NCI-H1436 treated with DMSO at 0.1 percent for 48 hours (cell line): ENCODE data around the gene RPL28.

Source experiments
- DNase-seq: peaks from one replicate; lab custom pipeline; 2025; lab: John Stamatoyannopoulos, UW

The RPL28 gene

DNA sequence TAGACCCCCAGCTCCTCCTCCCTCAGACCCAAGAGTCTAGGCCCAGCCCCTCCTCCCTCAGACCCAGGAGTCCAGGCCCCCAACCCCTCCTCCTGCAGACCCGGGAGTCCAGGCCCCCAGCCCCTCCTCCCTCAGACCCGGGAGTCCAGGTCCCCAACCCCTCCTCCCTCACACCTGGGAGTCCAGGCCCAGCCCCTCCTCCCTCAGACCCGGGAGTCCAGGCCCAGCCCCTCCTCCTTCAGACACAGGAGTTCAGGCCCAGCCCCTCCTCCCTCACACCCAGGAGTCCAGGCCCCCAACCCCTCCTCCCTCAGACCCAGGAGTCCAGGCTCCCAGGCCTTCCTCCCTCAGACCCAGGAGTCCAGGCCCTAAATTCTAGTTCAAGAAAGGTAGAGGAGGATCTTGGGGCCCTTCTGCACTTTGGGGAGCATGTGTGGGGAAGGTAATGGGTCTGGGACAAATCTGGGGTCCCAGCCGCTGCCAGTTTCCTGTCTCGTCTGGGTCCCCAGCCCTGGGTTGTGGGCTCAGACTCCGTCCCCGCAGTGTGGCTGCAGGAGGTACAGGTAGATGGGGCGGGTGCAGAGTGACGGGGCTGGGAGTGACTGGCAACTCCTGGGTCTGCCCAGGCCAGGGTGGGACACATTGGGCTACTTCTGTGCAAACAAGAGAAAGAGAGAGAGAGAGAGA is 12.3 kb upstream of the RPL28 start:
- DNase-seq, result no peak

DNA sequence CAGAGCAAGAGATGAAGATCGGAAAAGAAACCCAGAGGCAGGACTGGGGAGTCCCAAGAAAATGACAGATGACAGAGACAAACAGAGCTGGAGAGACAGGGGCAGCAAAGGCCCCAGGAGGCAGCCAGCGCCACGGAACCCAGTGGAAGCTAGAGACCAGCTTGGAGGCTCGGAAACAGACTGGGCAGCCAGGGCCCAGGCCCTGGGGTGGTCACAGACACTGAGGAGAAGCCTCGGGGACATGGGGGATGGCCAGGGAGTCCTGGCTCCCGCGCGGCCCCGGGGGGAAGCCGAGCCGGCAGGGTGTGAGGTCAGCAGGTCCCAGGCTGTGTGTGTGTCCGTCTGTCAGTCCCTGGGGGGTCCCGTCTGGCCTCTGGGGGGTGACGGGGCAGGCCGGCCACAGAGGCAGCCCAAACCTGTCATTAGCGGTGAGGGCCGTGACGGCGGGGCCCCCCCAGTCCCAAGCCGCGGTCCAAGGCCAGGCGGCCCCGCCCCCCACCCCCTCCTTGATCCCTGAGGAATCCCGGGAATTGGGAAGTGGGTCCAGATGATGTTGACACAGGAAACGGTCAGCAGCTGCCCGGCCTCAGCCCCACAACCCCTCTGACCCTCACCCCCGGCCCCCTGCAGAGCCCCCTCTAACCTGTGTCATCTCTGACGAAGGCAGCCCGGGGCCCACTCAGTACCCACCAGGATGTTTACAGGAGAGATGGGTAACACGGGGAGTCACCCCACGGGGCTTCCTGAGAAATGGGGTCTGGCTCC is 11.6 kb upstream of the RPL28 start:
- DNase-seq, result no peak

DNA sequence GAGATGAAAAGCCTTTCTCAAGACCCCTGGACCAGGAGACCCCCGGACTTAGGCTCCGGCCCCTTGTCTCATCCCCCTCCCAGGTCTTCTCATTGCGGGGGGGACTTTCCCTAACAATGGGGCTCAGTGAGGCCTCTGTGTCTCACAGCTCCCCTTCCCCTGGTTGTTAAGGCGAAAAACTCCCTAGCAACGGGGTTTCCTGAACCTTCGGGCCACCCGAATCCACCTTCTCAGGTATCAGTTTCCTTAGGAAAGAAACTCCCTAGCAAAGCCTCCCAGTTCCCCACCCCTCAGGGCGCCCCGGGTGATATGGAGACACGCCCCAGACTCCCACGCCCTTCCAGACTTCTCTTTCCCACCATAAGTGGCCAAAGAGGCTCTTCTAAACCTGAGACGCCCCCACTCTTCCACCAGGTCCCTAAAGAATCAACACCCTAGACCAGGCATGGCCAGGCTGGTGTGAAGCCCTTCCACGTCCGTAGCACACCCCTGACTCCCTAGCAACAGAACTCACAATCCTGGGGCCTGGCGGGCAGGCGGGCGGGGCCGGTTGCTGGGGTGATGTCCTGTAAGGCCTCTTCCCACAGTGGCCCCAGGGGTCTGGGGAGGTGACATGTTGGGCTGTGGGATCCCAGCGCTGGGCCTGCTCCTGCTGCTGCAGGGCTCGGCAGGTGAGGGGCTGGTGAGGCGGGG is 9.3 kb upstream of the RPL28 start, which contains the start of gene TMEM190:
Gene TMEM190, plus strand, starts transcription at position 586 of the 693 bp plus-strand sequence. Its CDS starts 28 bp downstream, at position 614.
- no peak for DNase-seq

DNA sequence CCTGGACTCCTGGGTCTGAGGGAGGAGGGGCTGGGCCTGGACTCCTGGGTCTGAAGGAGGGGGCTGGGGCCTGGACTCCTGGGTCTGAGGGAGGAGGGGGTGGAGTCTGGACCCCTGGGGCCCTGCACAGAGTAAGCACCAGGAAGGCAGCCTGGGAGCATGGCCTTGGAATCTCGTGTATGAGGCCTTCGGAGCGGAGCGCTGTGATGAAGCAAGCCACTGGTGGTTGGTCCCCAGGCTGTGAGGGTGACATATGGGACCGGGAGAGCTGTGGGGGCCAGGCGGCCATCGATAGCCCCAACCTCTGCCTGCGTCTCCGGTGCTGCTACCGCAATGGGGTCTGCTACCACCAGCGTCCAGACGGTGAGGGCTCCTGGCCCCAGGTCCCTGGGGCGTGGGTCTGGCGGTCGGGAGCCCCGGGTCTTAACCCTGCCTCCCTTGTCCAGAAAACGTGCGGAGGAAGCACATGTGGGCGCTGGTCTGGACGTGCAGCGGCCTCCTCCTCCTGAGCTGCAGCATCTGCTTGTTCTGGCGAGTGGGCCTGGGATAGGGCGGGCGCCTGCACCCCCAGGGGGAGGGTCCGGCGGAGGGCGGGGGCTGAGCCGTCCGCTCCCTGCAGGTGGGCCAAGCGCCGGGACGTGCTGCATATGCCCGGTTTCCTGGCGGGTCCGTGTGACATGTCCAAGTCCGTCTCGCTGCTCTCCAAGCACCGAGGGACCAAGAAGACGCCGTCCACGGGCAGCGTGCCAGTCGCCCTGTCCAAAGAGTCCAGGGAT is 8.2 kb upstream of the RPL28 start:
- DNase-seq, result no peak

DNA sequence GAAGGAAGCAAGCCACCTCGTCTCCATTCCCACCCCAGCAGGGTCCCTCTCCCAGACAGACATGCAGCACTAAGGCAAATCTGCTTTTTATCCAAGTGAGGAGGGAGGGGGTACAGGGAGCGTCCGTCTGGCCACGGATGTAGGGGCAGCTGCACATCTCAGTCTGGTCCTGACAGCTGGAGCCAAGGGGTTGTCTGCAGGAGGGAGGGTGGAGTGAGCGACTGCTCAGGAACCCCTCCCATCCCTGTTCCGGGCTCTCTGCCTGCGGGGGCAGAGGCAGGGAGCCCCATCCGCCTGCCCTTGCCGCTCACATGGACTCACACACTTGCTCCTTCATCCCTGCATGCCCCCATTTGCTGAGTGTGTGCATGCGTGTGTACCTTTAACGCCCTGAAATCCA is 6.6 kb upstream of the RPL28 start:
- DNase-seq, result no peak

DNA sequence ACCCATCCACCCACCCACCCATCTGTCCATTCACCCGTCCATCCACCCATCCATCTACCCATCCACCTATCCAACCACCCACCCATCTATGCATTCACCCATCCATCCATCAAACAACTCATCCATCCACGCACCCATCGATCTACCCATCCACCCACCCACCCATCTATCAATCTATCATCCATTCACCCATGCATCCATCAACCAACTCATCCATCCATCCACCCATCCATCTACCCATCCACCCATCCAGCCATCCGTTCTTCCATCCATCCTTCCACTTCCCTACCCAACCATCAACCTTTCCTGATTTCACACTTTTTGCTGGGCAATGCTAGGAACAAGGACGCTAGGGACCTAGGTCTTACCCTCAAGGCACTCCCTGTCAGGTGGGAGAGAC is 3.7 kb upstream of the RPL28 start:
- no peak for DNase-seq

DNA sequence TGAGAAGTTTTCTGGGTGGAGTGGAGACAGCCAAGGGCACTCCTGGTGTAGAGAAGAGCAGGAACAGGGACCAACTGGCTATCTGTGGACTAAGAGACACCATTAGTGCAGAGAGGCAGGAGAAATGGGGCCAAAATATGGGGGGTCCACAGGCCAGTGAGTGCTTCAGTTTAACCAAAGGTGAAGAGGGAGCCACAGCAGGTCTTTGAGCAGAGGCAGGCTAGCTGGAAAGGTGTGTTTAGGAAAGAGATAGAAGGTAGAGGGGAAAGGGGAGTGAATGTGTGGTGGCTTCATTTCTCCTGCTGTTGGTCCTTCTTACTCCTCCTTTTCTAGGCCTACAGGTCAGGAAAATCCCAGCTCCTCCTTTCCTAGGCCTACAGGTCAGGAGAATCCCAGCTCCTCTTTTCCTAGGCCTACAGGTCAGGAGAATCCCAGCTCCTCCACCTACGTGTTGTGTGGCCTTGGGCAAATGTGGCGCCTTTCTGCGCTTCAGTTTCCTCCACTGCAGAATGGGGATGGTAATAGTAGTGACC is 3.1 kb upstream of the RPL28 start:
- no peak for DNase-seq

DNA sequence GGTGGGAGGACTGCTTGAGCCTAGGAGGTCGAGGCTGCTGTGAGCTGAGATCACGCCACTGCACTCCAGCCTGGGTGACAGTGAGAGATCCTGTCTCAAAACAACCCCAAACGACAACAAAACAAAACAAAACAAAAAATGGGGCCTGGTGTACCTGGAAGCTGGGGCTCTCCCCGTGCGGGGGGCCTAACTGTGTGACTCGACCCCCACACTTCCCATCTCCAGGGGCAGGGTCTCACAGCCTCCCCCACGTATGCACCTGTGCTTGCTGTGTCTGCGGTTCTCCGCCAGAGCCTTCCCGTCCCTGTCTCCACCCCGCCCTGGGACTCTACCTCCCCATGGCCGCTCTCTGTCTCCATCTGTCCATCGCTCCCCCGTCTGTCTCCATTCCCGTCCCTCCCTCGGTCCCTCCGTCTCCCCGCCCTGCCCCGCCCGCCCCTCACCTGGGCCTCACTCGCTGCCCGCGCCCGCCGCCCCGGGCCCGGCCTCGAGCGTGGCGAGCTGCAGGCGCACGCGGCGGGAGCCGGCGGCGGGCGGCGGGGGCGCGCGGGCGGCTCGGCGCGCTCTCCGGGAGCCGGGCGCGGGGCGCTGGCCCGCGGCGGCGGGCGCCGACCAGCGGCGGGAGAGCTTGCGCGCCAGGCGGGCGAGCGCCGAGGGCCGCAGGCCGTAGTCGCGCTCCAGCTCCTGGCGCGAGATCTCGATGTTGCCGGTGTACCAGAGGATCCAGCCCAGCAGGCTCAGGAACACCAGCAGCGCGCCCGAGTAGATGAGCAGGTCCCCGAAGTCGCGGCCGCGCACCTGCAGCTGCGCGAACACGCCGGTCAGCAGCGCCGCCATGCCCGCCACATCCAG is 2.2 kb upstream of the RPL28 start:
- DNase-seq, result no peak

DNA sequence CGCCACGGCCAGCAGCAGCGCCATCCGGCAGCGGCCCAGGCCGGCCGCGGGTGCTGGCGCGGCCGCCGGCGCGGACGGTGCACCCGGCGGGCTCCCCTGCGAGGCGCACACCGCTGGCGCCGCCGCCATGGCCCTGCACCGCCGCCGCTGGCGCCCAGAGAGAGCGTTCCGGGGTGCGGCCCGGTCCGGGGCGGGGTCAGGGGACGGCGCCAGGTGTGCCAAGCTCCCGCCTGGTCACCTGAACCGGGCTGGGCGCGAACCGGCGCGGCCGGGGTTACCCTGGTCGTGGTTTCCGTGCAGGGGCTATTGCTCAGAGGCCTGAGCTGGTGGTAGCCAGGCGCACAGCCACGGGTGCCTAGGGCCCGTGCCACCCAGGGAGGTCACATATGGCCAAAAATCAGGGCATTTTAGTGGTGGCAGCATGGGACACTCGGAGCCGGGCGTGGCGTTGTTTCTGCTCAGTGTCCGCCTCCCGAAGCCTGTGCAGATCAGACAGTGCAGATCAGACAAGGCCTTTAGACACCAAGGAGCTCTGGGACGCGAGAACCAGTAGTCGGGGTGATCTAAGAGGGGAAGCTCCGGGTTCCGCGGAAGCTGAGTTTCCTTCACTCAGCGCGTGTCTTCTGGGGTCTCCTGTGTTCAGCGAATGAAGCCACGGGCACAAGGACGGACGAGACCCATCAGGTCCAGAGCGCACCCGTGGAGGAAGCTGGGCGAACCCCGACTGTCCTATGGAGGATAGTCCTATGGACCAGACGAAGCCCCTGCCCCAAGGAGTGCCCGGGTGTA is 1.4 kb upstream of the RPL28 start, which contains the start of gene TMEM238:
Gene TMEM238, minus strand, starts transcription at position 162 of the 789 bp plus-strand sequence. Its CDS starts 33 bp downstream, at position 129.
- no peak for DNase-seq

DNA sequence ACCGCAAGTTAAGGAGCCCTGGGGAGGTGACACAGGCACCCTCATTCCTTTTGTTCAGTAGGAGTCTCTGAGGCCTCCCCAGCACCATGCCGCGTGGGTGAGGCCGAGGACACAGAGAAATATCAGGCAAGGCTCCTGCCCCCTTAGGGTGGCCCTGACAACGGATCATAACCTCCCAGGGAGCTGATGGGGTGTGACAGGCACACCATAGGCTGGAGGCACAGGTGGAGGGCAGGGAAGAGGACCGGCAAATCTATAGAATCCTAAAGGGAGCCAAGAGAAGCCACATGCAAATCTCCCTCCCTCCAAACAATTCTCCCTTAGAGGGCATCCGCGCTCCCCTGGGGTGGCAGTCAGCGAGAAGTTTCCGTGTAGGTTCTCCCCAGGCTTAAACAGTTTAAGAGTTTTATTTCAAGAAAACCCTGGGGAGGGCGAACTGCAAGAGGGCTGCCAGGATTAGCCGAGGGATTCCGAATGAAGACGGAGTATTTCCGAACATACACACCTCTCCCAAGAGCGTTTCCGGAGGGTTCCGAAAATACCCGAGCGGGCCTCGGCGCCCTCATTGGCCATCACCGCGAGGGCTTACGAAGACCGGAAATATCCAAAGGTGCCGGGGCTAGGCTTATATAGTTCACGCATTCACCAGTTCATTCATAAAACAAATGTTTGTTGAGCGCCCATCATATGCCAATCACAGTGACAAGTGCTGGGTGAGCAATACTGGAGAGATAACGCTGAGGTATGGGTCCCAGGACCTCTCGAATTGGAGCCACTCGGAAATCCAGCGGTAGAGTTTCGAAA is 610 bp upstream of the RPL28 start:
- peak; percentile 93 for DNase-seq

DNA sequence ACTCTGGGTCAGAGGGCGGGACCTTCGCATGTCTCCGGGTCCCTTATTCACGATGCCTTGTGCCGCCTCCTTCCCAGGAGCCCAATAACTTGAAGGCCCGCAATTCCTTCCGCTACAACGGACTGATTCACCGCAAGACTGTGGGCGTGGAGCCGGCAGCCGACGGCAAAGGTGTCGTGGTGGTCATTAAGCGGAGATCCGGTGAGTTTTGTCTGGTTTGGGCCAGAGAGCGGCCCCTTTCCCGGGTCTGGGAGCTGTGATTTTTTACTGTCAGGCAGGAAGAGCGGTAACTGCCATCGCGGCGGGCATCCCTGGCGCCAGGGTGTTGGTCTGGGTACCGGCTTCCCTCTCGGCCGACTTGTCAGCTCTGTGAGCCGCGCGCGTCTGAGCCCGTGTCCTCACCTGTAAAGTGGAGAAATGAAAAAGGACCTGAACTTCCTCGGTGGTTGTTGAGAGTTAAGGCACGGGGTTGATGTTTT is 800 bp downstream of the RPL28 start:
- no peak for DNase-seq

DNA sequence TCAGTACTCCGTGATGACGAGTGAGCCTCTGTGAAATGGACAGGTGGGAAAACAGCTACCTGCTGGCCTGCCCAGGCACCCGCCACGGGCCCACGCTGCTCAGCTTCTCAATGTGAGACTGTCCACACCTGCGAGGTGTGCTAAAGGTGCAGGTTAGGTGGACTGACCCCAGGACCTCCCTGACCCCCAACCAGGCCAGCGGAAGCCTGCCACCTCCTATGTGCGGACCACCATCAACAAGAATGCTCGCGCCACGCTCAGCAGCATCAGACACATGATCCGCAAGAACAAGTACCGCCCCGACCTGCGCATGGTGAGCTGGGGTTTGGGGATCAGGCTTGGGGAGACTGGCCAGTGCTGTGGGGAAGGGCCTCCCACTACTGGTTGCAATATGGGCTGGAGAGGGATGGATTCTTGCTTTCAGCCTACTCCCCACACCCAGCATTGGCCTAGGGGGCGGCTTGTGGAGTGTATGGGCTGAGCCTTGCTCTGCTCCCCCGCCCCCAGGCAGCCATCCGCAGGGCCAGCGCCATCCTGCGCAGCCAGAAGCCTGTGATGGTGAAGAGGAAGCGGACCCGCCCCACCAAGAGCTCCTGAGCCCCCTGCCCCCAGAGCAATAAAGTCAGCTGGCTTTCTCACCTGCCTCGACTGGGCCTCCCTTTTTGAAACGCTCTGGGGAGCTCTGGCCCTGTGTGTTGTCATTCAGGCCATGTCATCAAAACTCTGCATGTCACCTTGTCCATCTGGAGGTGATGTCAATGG is 2.2 kb downstream of the RPL28 start:
- no peak for DNase-seq

DNA sequence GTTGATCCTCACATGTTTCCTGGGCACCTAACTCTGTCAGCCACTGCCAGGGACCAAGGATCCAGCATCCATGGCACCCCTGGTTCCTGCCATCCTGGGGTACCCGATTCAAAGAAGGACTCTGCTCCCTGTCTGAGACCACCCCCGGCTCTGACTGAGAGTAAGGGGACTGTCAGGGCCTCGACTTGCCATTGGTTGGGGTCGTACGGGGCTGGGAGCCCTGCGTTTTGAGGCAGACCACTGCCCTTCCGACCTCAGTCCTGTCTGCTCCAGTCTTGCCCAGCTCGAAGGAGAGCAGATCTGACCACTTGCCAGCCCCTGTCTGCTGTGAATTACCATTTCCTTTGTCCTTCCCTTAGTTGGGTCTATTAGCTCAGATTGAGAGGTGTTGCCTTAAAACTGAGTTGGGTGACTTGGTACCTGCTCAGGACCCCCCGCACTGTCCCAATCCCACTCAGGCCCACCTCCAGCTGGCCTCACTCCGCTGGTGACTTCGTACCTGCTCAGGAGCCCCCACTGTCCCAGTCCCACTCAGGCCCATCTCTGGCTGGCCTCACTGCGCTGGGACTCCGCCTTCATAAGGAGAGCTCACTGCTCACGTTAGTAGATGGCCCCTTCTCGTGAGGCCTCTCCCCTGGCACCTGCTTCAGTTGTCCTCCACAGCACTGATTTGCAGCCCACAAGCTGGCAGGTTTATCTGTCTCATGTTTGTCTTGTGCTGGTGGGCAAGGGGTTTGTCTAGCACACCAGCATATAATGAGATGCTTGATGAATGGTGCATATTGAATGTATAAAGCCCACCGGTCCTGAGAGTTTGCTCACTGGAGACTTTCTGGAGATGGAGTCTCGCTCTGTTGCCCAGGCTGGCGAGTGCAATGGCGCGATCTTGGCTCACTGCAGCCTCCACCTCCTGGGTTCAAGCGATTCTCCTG is 3.9 kb downstream of the RPL28 start:
- no peak for DNase-seq

DNA sequence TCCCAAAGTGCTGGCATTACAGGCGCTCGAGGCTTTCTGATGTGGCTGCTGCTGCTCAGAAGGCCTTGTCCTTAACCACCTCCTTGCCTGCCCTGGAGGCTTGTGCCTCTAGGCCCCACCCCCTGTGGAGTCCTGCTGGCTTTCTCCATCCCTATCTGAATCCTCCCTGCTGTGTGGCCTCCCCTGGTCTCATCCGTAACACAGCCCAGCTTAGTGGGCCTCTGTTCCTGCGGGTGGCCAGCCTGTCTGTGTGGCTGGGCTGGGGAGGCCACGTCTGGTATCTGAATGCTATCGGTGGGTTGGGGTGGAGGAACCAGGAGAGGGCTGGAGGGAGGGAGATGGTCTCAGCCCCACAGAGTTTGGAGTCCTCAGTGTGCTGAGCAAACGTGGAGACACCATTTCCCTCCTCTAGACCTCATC is 4.7 kb downstream of the RPL28 start:
- DNase-seq, result no peak

DNA sequence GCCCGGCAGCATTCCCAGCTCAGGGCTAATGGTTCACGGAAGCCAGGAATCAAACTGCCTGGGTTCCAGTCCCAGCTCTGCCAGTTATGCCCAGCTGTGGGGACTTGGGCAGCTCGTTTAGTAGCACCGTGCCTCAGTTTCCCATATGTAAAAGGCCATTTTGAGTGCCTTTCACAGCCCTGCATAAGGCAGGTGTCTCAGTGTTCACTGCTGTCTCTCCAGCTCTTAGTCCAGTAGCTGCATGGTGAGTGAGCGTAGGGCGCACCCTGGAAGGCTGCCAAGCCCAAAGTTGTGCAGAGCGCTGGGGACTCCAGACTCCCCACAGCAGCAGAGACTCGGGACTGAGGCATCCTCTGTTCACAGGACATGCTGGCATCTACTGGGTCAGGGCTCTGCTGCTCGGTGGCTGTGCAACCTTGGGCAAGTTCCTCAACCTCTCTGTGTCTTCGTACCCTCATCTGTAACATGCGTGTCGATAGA is 5.5 kb downstream of the RPL28 start:
- DNase-seq, result no peak

DNA sequence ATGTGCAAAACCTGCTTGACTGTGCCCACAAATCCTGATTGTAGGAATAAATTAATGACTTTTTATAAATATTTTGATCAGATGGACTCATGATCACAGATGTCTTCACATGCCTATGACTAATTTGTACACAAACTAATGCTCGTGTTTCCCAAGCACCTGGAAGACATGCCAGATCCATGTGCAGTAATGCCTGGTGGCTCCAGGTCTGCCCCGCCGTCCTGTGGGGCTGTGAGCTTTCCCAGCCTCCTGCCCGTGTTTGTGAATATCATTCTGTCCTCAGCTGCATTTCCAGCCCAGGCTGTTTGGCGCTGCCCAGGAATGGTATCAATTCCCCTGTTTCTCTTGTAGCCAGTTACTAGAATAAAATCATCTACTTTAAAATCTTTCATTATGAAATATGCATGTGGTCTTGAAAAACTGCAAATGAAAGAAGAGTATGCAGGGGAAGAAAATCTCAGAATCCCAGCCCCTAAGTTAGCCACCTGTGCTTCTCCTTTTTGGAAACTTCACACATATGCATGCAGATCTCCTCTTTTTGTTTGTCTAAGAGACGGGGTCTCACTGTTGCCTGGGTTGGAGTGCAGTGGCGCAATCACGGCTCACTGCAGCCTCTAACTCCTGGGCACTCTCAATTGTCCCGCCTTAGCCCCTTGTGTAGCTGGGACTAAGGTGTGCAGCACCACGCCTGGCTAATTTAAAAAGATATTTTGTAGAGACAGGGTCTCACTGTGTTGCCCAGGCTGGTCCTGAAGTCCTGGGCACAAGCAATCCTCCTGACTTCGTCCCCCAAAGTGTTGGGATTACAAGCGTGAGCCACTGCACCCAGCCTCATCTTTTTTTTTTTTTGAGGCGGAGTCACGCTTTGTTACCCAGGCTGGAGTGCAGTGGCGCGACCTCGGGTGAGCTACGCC is 6.2 kb downstream of the RPL28 start:
- no peak for DNase-seq
